ENCODE measurements around the gene TACC2.

Gene TACC2

GRCh38 chr10:122083478-122084025, 94.6 kb downstream of the TACC2 start:
- no peak for TF ChIP-seq CTCF (IDR thresholded peaks at IDR 0.05; ENCODE audit: low read depth, low read length, missing control alignments)
- H3K4me3 ChIP-seq (replicated peaks; ENCODE audit: low read depth, low read length): no peak overlapping the region

GRCh38 chr10:122084286-122085041, 95.5 kb downstream of the TACC2 start:
- no peak for TF ChIP-seq CTCF (IDR thresholded peaks at IDR 0.05; ENCODE audit: low read depth, low read length, missing control alignments)
- DNase-seq (ENCODE audit: extremely low read depth, low read depth): no peak
- no peak overlapping the region for H3K4me3 ChIP-seq (replicated peaks; ENCODE audit: low read depth, low read length)

More at GRCh38 chr10:122083478-122084025, 94.6 kb downstream of the TACC2 start:
- DNase-seq (ENCODE audit: extremely low read depth, low read depth): no peak

DNA sequence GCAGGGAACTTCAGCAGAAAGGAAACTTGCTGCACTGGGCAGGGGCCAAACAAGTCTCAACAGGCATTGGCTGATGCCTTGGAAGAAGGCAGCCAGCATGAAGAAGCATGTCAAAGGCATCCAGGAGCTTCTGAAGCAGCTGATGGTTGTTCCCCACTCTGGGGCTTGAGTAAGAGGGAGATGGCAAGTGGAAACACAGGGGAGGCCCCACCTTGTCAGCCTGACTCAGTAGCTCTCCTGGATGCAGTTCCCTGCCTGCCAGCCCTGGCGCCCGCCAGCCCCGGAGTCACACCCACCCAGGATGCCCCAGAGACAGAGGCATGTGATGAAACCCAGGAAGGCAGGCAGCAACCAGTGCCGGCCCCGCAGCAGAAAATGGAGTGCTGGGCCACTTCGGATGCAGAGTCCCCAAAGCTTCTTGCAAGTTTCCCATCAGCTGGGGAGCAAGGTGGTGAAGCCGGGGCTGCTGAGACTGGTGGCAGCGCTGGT, 96.5 kb downstream of the TACC2 start:
- no peak for DNase-seq (ENCODE audit: extremely low read depth, low read depth)
- no peak for TF ChIP-seq CTCF (IDR thresholded peaks at IDR 0.05; ENCODE audit: low read depth, low read length, missing control alignments)
- H3K4me3 ChIP-seq (replicated peaks; ENCODE audit: low read depth, low read length): no peak overlapping the region

- TF ChIP-seq CTCF (IDR thresholded peaks at IDR 0.05; ENCODE audit: low read depth, low read length, missing control alignments): no peak
- no peak overlapping the region for H3K4me3 ChIP-seq (replicated peaks; ENCODE audit: low read depth, low read length)
- no peak for DNase-seq (ENCODE audit: extremely low read depth, low read depth)
Measured at GRCh38 chr10:122086416-122087240, 97.7 kb downstream of the TACC2 start.

GRCh38 chr10:122087436-122087835, 98.5 kb downstream of the TACC2 start:
- no peak overlapping the region for H3K4me3 ChIP-seq (replicated peaks; ENCODE audit: low read depth, low read length)
- TF ChIP-seq CTCF (IDR thresholded peaks at IDR 0.05; ENCODE audit: low read depth, low read length, missing control alignments): no peak
- DNase-seq (ENCODE audit: extremely low read depth, low read depth): no peak

- no peak for TF ChIP-seq CTCF (IDR thresholded peaks at IDR 0.05; ENCODE audit: low read depth, low read length, missing control alignments)
- no peak overlapping the region for H3K4me3 ChIP-seq (replicated peaks; ENCODE audit: low read depth, low read length)
- DNase-seq (ENCODE audit: extremely low read depth, low read depth): no peak
Measured at GRCh38 chr10:122089311-122090017, 100.5 kb downstream of the TACC2 start.
